Naive B cell (primary cell): ENCODE data around the gene STT3A. TPM values are rescaled to one million over a fixed set of nuclear protein-coding genes. Genes with fewer than 3 reads are reported as not detected.

Experiments used
- ATAC-seq, 2 donors: fragments of 150-1000 bp; cut with Tn5 transposase; 2 replicates each; pipeline ENCODE4 v1.10.0; 2021; ENCODE audit warnings: low read depth in 2 of 2, mild to moderate bottlenecking in 2 of 2, moderate library complexity in 2 of 2
- DNase-seq: peaks from one replicate; pipeline ENCODE4 v3.0.0; 2022
- H3K27ac Mint-ChIP-seq, 6 donors: one replicate each; pipeline ENCODE4 v1.8.0; 2020 to 2022; ENCODE audit warnings: mild to moderate bottlenecking in 6 of 6, mixed read lengths in 6 of 6, moderate library complexity in 5 of 6, inconsistent platforms in 2 of 6
- H3K27me3 Mint-ChIP-seq, 3 donors: one replicate each; pipeline ENCODE4 v1.8.0; 2021 to 2022; ENCODE audit warnings: mixed read lengths in 3 of 3, mild to moderate bottlenecking in 1 of 3
- H3K36me3 Mint-ChIP-seq, 2 donors: one replicate each; pipeline ENCODE4 v1.8.0; 2020 to 2022; ENCODE audit warnings: mixed read lengths in 2 of 2, inconsistent platforms in 1 of 2, mild to moderate bottlenecking in 1 of 2
- H3K4me1 Mint-ChIP-seq, 3 donors: one replicate each; pipeline ENCODE4 v1.8.0; 2020 to 2022; ENCODE audit warnings: mixed read lengths in 3 of 3, inconsistent platforms in 1 of 3, mild to moderate bottlenecking in 1 of 3, moderate library complexity in 1 of 3
- H3K4me3 Mint-ChIP-seq, 8 donors: one replicate each; pipeline ENCODE4 v1.8.0; 2020 to 2022; ENCODE audit warnings: mild to moderate bottlenecking in 8 of 8, mixed read lengths in 8 of 8, moderate library complexity in 8 of 8, inconsistent platforms in 2 of 8
- H3K9me3 Mint-ChIP-seq, 7 donors: one replicate each; pipeline ENCODE4 v1.8.0; 2020 to 2022; ENCODE audit warnings: mixed read lengths in 7 of 7, mild to moderate bottlenecking in 5 of 7, inconsistent platforms in 2 of 7, moderate library complexity in 1 of 7
- polyA plus RNA-seq, 6 donors: library from polyadenylated mRNA; unstranded; fragments of 300-500 nt; fragmentation: Illumina TruSeq; gene quantifications; one replicate each; pipeline ENCODE4 v1.2.3, GENCODE V29; 2021; ENCODE audit warnings: low read depth in 6 of 6

STT3A gene
- polyA plus RNA-seq, 6 donors from 2014 or later = 14.3 to 56.7 (median 33.4) TPM

- DNase-seq (no peak), ATAC-seq (no peak)
- H3K4me3 Mint-ChIP-seq = peak overlapping the region in 7 of 8 donors; percentile 12 to 95 (median 68)
- H3K4me1 Mint-ChIP-seq = peaks cover 39 to 57% (median 44%) of the 10 kb centered on the region in 3 donors
- peaks cover 0 to 12% of the 10 kb centered on the region in 2 donors for H3K36me3 Mint-ChIP-seq
- H3K27ac Mint-ChIP-seq = peak overlapping the region in 4 of 6 donors; percentile 63 to 82 (median 74)
- no peaks in the 10 kb centered on the region for H3K9me3 Mint-ChIP-seq
- H3K27me3 Mint-ChIP-seq = no peaks in the 10 kb centered on the region
These were observed 2.3 kb downstream of the STT3A start for GRCh38 chr11:125594958-125595357.

DNA sequence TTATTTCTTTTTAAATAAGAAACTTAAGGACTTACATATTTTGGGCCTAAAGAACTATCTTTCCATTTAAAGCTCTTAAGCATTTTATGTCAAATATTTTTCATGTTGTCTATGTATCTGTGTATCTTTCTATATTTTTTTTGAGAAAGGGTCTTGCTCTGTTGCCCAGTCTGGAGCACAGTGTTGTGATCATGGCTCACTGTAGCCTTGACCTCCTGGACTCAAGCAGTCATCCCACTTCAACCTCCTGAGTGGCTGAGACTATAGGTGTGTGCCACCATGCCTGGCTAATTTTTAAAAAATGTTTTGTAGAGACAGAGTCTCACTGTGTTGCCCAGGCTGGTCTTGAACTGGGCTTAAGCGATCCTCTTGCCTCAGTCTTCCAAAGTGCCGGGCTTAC lies 8.0 kb downstream of the STT3A start:
- Mint-ChIP-seq H3K9me3 (no peaks in the 10 kb centered on the region), H3K4me3 (peak overlapping the region in 1 of 8 donors; percentile 20), H3K36me3 (peaks cover 14 to 32% of the 10 kb centered on the region in 2 donors), H3K27ac (no peak overlapping the region), H3K4me1 (peaks cover 5 to 20% (median 9%) of the 10 kb centered on the region in 3 donors), H3K27me3 (no peaks in the 10 kb centered on the region)
- ATAC-seq (no peak), DNase-seq (no peak)

GRCh38 chr11:125603207-125603606 lies 10.6 kb downstream of the STT3A start:
- ATAC-seq = no peak
- DNase-seq = no peak
- no peaks in the 10 kb centered on the region for H3K27me3 Mint-ChIP-seq
- no peak overlapping the region for H3K4me3 Mint-ChIP-seq
- peaks cover 30 to 36% of the 10 kb centered on the region in 2 donors for H3K36me3 Mint-ChIP-seq
- no peaks in the 10 kb centered on the region for H3K9me3 Mint-ChIP-seq
- H3K4me1 Mint-ChIP-seq = peaks cover 2 to 8% (median 7%) of the 10 kb centered on the region in 3 donors
- no peak overlapping the region for H3K27ac Mint-ChIP-seq

- H3K4me3 Mint-ChIP-seq = no peak overlapping the region
- DNase-seq (no peak), ATAC-seq (no peak)
- H3K4me1 Mint-ChIP-seq = peaks cover 2 to 13% (median 7%) of the 10 kb centered on the region in 3 donors
- H3K27ac Mint-ChIP-seq = no peak overlapping the region
- H3K27me3 Mint-ChIP-seq = no peaks in the 10 kb centered on the region
- peaks cover 35 to 48% of the 10 kb centered on the region in 2 donors for H3K36me3 Mint-ChIP-seq
- H3K9me3 Mint-ChIP-seq = no peaks in the 10 kb centered on the region
These were observed 12.8 kb downstream of the STT3A start for GRCh38 chr11:125605417-125605816.

GRCh38 chr11:125609545-125609944 lies 16.9 kb downstream of the STT3A start:
- Mint-ChIP-seq H3K36me3 (peaks cover 34 to 62% of the 10 kb centered on the region in 2 donors), H3K4me3 (no peak overlapping the region), H3K27me3 (no peaks in the 10 kb centered on the region), H3K9me3 (no peaks in the 10 kb centered on the region), H3K27ac (peak overlapping the region in 1 of 6 donors; percentile 35), H3K4me1 (peaks cover 0 to 5% (median 3%) of the 10 kb centered on the region in 3 donors)
- DNase-seq = no peak
- no peak for ATAC-seq

DNA sequence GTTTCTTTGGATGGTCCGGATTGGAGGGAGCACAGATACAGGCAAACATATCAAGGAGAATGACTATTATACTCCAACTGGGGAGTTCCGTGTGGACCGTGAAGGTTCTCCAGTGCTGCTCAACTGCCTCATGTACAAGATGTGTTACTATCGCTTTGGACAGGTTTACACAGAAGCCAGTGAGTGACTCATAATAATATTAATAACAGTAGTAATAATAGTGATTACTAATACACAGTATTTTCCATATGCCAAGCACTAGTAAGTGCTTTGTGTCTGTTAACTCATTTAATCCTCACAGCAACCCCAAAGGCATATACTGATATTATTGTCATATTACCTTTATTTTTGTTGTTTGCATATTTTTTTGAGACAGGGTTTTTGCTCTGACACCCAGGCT lies 25.7 kb downstream of the STT3A start:
- H3K36me3 Mint-ChIP-seq = peaks cover 10 to 30% of the 10 kb centered on the region in 2 donors
- H3K4me1 Mint-ChIP-seq = no peaks in the 10 kb centered on the region
- H3K9me3 Mint-ChIP-seq = no peaks in the 10 kb centered on the region
- H3K27ac Mint-ChIP-seq = no peak overlapping the region
- H3K4me3 Mint-ChIP-seq = no peak overlapping the region
- ATAC-seq (no peak), DNase-seq (no peak)
- no peaks in the 10 kb centered on the region for H3K27me3 Mint-ChIP-seq

DNA sequence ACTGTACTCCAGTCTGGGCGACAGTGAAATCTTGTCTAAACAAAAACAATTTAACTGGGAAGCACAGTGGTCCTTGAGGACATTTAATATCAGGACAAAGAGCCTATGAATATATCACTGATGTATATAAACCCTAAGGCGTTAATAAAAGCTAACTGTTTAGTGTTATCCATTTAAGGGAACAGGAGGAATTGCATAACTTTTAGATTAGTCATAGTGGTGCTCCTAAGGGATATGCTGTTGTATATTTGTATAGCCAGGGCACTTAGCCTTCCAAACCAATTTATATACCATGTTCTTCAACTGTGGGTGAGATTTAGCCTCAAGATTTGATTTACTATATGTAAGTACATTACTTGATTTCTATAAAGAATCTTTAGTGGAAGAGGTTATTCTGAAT lies 29.3 kb downstream of the STT3A start:
- H3K36me3 Mint-ChIP-seq = peaks cover 0 to 14% of the 10 kb centered on the region in 2 donors
- no peaks in the 10 kb centered on the region for H3K9me3 Mint-ChIP-seq
- peak overlapping the region in 1 of 8 donors; percentile 61 for H3K4me3 Mint-ChIP-seq
- no peaks in the 10 kb centered on the region for H3K27me3 Mint-ChIP-seq
- DNase-seq (no peak), ATAC-seq (no peak)
- H3K4me1 Mint-ChIP-seq = peaks cover 15 to 19% (median 19%) of the 10 kb centered on the region in 3 donors
- no peak overlapping the region for H3K27ac Mint-ChIP-seq

- H3K27ac Mint-ChIP-seq = peak overlapping the region in 1 of 6 donors; percentile 47
- H3K4me3 Mint-ChIP-seq = peak overlapping the region in 2 of 8 donors; percentile 15 to 98
- no peak for DNase-seq
- no peaks in the 10 kb centered on the region for H3K9me3 Mint-ChIP-seq
- H3K36me3 Mint-ChIP-seq = peaks cover 0 to 11% of the 10 kb centered on the region in 2 donors
- H3K4me1 Mint-ChIP-seq = peaks cover 15 to 19% (median 19%) of the 10 kb centered on the region in 3 donors
- no peak for ATAC-seq
- no peaks in the 10 kb centered on the region for H3K27me3 Mint-ChIP-seq
These were observed 30.4 kb downstream of the STT3A start for GRCh38 chr11:125623064-125623463.

- DNase-seq = no peak
- H3K4me1 Mint-ChIP-seq = peaks cover 15 to 19% (median 19%) of the 10 kb centered on the region in 3 donors
- peak within 1 kb of the TSS; percentile 93 to 98 (median 97) for H3K4me3 Mint-ChIP-seq
These were observed 32.1 kb downstream of the STT3A start, which contains the start of gene CHEK1 for GRCh38 chr11:125624756-125625213. CHEK1 (plus strand) TSS chr11:125625163; CDS start chr11:125626769, 1,606 bp downstream.

GRCh38 chr11:125625225-125625629 lies 32.6 kb downstream of the STT3A start:
- Mint-ChIP-seq H3K4me3 (peak overlapping the region; percentile 93 to 98 (median 97)), H3K4me1 (peaks cover 15 to 19% (median 19%) of the 10 kb centered on the region in 3 donors), H3K27me3 (no peaks in the 10 kb centered on the region), H3K9me3 (no peaks in the 10 kb centered on the region), H3K36me3 (peaks cover 0 to 4% of the 10 kb centered on the region in 2 donors), H3K27ac (peak overlapping the region; percentile 93 to 99 (median 98))
- ATAC-seq = no peak
- no peak for DNase-seq

More at GRCh38 chr11:125624756-125625213, 32.1 kb downstream of the STT3A start, which contains the start of gene CHEK1:
- Mint-ChIP-seq H3K36me3 (peaks cover 0 to 5% of the 10 kb centered on the region in 2 donors), H3K27ac (peak within 1 kb of the TSS; percentile 93 to 99 (median 98)), H3K9me3 (no peaks in the 10 kb centered on the region), H3K27me3 (no peaks in the 10 kb centered on the region)
- no peak for ATAC-seq

DNA sequence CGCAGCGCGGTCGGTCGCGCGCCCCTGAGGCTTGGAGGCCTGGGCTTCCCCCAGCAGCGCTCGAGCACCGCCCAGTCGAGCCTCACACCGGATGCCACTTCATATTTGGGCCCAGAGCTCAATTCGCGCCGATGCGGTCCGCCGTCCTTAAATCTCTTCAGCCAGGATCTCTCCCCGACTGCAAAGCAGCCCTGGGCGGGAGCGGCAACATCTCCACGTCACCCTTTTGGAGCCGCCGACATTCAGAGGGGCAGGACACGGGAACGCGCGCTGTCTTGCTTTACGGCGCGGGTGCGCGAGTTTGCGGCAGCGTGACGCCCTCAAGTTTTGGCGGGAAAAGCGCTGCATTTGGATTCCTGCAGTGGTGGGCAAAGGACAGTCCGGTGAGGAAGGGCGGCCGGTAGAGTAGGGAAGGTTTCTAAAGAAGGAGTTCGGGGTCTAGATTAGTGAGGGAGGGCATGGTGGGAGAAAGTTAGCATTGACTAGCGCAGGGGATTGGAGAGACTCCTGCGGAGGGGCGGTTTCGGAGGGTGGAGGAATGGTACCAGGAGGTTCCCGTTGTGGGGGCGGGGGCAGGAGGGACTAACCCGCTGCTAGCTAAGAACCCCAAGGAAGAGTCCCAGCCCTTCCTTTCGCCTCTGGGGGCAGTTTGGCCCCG lies 33.1 kb downstream of the STT3A start:
- ATAC-seq = peak; percentile 95

GRCh38 chr11:125626288-125626950 lies 33.8 kb downstream of the STT3A start:
- H3K27ac Mint-ChIP-seq = peak overlapping the region; percentile 39 to 99 (median 96)
- no peaks in the 10 kb centered on the region for H3K9me3 Mint-ChIP-seq
- no peaks in the 10 kb centered on the region for H3K36me3 Mint-ChIP-seq
- H3K4me3 Mint-ChIP-seq = peak overlapping the region; percentile 93 to 98 (median 97)
- ATAC-seq (peak; percentile 32 to 40), DNase-seq (peak; percentile 28)
- H3K27me3 Mint-ChIP-seq = no peaks in the 10 kb centered on the region
- peaks cover 15 to 19% (median 19%) of the 10 kb centered on the region in 3 donors for H3K4me1 Mint-ChIP-seq

More for the DNA sequence above, 33.1 kb downstream of the STT3A start:
- Mint-ChIP-seq H3K36me3 (peaks cover 0 to 2% of the 10 kb centered on the region in 2 donors), H3K9me3 (no peaks in the 10 kb centered on the region), H3K27me3 (no peaks in the 10 kb centered on the region), H3K4me3 (peak overlapping the region; percentile 93 to 98 (median 97)), H3K27ac (peak overlapping the region; percentile 93 to 99 (median 98)), H3K4me1 (peaks cover 15 to 19% (median 19%) of the 10 kb centered on the region in 3 donors)
- peak; percentile 81 for DNase-seq

DNA sequence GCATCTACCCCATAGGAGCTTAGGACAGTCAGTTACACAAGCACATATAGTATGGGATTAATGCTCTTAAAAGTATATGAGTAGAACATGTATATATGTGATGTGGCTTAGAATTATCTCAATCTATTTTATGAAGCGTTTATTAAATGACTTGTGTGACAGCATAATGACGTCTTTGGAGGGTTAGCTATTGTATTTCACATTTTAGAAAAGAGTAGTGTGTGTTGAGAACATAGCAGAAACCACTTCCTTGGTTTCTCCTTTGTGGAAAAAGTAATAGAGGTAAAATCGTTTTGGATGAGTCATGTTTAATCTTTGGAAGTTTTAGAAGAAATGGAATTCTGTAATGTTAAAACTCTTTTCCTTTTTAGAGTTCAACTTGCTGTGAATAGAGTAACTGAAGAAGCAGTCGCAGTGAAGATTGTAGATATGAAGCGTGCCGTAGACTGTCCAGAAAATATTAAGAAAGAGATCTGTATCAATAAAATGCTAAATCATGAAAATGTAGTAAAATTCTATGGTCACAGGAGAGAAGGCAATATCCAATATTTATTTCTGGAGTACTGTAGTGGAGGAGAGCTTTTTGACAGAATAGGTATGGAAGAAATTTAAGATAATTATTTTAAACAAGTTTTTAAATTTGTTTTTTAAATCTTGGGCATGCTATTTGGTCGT lies 34.7 kb downstream of the STT3A start:
- Mint-ChIP-seq H3K4me3 (peak overlapping the region in 5 of 8 donors; percentile 36 to 98 (median 94)), H3K36me3 (no peaks in the 10 kb centered on the region), H3K27ac (no peak overlapping the region), H3K27me3 (no peaks in the 10 kb centered on the region), H3K9me3 (no peaks in the 10 kb centered on the region), H3K4me1 (peaks cover 15 to 19% (median 19%) of the 10 kb centered on the region in 3 donors)
- DNase-seq (no peak), ATAC-seq (no peak)
